GM18858 (cell line): ENCODE measurements around the gene FGFR4.
"Not testable (repeated sequence)": the region's sequence is repeated elsewhere in the genome, so short reads cannot be mapped to it uniquely, and the experiment has no call there.

ENCODE experiments used
- ATAC-seq: cut with Tn5 transposase; IDR thresholded peaks from one replicate; pipeline ENCODE4 v1.9.1; 2021; ENCODE audit not compliant: unreplicated experiment

Gene FGFR4

DNA sequence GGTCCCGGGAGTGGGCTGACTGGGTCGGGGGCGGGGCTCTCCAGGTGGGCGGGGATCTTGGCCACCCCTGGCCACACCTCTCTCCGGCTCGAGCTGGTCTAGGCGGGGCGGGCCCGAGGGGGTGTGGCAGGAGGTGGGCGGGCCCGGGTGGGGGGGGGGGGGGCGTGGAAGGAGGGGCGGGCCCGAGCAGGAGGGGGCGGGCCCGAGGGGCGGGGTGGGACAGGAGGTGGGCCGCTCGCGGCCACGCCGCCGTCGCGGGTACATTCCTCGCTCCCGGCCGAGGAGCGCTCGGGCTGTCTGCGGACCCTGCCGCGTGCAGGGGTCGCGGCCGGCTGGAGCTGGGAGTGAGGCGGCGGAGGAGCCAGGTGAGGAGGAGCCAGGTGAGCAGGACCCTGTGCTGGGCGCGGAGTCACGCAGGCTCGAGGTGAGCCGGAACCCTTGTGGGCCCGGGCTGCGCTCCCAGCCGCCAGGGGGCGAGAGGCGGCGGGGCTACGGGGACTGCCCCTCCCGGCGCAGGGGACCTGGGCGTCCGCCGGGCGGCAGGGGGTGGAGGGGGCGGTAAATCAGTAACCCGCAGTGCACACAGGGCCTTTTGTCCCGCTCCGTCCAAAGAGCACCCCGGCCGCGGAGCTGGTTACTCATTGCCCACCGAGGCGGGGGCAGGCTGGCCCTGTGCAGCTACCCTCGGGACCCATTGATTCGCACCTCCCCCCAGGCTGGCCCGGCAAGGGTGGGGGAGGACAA is at the start of gene FGFR4:
Gene FGFR4 (plus strand): TSS at position 262 of the 744 bp plus-strand sequence. CDS start 2,688 bp downstream, outside the sequence.
- ATAC-seq: no peak

DNA sequence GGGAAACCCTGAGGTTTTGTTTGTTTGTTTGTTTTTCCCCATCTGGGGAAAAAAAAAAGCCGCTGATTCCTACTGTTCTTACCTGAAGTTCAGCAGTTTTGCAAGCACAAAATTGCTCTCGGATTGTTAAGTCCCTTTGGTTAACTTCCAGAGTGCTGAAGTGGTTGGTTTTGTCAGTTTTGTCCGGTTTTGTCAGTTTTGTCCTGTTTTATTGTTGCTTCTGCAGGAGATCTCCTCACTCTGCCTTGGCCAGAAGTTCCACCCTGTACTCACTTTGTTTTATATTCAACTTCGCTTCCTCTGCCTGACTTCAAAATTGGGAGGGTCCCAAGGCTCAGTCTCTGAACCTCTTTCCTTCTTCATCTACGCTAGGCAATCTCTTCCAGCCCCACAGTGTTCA is 49.8 kb upstream of the FGFR4 start:
- ATAC-seq: no peak

DNA sequence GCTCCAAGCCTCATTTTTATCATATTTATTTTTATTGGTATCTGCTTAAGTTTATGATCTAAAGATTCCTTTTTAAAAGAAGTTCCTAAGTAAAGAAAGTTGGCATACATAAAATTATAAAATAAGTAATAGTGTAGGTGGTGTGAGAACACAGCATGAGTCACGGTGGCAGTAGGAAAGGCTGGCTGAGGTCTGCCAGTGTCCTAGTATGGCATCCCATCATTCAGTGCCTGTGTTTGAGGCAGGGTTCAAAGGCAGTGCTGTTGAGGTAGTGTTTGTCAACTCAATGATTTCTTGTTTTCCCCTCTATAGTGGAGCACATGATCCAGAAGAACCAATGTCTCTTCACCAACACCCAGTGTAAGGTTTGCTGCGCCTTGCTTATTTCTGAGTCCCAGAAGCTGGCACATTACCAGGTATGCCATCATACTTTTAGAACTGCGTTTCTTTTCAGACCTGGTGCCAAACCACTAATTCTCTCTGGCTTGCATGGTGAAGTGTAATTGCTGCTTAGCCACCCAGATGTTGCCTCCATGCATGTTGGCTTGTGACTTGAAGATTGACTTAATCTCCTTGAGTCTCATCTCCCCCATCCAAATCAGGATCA is 45.8 kb upstream of the FGFR4 start:
- ATAC-seq: no peak

DNA sequence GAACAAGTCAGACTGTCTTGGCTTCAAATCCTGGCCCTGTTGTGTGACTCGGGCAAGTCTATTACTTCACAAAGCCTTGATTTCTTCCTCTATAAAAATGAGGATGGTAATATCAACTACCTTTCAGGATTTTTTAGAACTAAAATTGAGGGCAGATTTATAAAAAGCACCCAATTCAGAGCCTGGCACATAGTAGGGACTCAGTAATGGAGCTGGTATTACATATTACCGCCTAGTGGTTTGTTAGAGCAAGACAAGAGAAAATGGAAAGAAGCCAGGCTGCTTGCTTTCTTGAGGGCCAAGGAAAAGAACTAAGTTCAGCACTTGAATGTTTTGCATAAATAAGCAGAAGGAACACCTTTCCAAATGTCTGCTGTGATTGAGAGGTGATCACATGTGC is 44.8 kb upstream of the FGFR4 start:
- ATAC-seq: no peak

DNA sequence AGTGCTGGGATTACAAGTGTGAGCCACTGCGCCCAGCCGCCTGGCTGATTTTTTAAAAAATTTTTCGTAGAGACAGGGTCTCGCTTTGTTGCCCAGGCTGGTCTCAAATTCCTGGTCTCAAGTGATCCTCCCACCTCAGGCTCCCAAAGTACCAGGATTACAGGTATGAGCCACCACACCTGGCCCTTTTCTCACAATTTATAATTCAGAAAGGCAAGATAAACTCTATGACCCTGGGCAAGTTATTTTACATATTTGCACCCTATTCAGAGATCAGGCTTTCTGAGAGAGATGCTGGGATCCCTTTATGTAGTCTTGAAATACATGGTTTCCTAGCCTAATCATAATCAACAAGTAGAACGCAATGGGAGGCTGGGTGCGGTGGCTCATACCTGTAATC is 43.6 kb upstream of the FGFR4 start:
- no peak for ATAC-seq

DNA sequence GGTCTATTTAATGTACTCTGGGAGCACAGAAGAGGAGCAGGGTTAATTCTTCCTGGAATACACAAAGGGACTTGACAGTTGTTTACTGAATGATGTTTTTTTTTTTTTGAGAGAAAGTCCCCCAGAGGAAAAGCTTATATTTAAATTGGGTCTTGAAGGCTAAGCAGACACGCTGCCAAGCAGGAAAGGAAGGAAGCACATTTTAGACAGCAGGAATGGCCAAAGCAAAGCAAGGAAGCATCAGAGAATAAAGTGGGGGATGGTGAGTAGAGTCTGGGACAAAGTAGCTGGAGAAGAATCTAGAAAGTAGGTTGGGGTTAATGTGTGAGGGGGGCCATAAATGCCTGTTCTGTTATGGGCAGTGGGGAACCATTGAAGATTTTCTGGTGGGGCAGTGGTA is 42.8 kb upstream of the FGFR4 start:
- ATAC-seq: no peak

DNA sequence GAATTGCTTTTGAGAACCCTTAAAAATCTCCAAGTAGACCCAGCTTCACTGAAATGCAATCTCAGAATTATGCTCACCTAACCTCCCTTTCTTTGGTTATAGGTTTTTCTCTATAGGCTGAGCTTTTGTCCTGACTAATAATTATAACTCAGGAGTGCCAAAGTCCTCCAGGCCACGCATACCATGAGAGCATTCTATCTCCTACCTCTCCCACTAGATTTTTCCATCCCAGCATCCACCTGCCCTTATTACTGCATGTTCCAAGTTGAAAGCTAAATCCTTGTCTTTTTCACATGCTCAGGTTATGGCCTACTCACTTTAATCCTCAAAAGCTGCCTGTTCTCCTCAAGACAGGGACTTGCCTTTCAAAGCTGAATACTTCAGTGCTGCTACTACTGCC is 42.1 kb upstream of the FGFR4 start:
- ATAC-seq: no peak

DNA sequence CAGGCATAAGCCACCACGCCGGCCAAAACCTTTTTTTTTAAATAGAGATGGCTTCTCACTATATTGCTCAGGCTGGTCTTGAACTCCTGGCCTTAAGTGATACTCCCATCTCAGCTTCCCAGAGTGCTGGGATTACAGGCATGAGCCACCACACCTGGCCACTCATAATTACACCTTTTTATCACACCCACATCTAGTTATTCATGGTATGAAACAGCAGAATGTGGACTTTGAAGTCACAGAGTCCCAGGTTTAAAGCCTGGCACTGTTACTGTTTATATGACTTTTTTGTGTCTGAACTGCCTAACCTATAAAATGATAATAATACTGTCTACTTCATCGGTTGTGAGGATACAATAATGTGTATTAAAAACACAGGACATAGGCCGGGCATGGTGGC is 41.1 kb upstream of the FGFR4 start:
- ATAC-seq: no peak

DNA sequence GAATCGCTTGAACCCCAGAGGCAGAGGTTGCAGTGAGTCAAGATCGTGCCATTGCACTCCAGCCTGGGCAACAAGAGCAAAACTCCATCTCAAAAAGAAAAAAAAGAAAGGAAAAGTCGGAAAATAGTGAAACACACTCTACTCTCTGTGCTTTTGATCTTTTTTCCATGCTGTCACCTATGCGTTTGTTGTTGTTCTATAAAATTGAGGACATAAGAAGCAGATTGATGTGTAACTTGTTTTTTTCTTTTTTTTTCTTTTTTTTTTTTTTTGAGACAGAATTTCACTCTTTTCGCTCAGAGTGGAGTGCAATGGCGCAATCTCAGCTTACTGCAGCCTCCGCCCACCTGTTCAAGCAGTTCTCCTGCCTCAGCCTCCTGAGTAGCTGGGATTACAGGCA is 38.2 kb upstream of the FGFR4 start:
- ATAC-seq: not testable (repeated sequence)

DNA sequence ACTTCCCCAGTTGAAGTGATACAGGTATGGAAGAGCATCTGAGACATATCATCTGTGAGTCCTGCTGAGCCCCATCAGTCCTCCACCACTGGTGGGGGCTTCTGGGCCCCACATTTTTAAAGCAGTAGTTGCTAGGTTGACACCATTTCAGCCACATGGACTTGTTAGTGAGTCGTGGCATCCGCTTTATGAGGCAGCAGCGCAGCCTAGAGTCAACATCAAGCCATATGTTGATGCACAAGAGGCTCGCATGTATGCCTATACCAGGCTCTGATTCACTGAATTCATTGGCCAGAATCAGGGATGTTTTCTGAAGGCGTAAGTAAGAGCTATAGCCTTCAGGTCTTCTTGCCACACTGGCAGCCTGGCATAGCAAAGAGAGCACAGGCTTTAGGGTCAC is 37.4 kb upstream of the FGFR4 start:
- no peak for ATAC-seq

DNA sequence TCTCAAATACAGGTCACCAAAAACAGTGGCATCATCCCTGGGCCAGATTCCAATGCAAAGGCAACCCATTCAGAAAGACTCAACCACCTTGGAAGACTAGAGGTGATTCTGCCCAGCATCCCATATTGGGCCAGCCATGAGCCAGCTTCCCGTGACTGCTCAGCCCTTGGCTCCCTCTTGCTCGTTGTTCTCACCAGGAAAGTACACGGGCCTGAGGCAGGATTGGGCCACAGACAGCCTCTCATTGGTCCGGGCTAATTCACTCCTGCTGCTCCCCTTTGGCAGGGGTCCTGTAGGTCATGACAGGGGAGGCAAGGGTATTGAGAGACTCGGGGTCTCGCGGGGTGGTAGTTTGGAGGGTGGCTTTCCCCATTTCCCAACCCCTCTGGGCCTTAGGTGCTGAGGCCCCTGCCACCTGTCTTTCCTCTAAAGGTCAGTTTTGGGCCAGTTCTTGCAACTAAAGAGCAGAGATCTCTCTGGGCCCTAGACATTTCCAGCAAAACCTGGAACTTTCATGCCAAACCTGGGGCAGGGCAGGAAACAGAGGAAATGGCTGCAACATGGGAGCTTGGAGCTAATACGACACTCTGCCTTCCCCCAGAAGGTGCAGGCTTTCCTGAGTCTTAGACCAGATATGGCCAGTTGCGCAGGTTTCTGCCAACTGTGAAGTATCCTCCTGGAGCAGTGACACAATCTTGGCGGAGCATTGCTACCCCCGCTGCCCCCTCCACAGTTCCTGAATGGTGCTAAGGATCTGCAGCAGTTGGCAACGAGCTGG is 22.0 kb upstream of the FGFR4 start:
- no peak for ATAC-seq

DNA sequence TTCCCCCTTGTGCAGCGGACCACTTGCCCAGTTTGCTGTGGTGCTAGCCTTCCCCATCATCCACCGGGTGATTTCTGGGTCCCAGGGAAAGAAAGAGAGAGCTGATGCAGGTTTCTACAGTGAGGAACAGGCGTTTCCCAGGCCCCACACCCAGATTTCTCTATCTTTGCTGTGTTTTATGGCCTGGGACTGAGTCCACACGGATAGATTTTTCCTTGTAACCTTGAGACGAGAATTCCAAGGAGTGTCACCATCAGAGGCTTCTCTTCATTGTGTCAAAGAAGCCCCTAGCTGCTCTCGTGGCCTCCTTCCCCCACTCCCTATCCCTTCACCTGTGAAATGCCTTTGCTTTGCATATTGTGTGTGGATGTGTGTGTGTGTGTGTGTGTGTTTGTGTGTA is 21.2 kb upstream of the FGFR4 start:
- no peak for ATAC-seq

DNA sequence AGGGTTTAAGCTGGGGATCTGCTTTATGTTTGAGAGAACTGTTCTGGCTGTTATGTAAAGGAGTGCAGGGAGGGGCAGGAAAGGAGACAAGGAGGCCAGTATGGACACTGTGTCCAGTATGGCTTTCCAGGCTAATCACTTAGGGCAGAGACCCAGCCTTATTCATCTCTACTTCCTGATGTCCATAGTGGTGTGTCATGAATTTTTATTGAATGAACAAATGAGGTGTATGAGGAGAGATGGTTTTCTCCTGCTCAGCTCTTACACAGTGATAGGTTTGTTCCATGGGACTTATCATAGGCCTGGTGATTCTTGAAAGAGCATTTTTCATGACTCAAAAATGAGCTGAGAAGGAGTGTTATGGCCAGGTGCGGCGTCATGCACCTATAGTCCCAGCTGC is 20.5 kb upstream of the FGFR4 start:
- ATAC-seq: no peak

DNA sequence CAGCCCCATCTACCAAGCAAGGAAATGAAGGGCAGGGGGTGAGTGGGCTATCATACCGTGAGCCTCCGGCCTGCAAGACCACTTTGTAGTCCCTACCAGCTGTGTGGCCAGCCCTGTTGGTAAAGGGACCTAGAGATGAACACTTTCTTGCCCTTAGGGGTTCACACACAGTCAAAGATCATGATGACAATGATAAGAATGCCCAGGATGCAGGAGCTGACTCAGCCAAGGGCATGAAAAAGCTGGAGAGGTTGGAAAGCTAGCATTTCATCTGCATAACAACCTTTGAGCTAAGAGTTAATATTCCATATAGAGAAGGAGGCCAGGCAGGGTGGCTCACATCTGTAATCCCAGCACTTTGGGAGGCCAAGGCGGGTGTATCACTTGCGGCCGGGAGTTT is 19.2 kb upstream of the FGFR4 start:
- ATAC-seq: no peak

DNA sequence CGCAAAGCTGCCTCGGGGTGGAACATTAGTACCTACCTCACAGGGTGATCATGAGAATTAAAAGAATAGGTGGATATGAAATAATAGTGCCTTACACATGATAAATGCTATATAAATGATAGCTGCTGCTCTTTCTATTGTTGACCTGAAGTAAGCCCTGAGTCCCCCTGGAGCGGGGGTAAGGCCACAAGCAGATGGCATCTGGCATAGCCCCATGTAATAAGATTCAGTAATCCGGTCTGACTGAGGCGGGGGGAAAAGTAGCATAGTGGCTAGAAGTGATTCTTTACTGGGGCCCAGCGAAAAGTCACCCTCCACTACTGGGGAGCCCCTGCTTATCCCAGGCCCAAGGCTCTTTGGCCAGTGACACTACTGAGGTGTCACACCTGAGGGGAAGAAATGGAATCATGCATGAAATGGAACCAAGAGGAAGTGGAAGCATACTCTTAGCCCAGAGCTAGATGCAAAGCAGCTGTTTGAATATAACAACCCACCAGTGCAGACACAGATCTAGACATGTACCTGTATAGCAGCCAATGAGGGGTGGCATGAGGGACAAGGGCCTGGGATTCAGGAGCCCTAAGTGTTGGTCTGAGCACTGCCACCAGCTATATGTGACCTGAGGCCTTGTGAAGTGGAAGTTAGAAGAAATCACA is 16.1 kb upstream of the FGFR4 start:
- ATAC-seq: no peak

DNA sequence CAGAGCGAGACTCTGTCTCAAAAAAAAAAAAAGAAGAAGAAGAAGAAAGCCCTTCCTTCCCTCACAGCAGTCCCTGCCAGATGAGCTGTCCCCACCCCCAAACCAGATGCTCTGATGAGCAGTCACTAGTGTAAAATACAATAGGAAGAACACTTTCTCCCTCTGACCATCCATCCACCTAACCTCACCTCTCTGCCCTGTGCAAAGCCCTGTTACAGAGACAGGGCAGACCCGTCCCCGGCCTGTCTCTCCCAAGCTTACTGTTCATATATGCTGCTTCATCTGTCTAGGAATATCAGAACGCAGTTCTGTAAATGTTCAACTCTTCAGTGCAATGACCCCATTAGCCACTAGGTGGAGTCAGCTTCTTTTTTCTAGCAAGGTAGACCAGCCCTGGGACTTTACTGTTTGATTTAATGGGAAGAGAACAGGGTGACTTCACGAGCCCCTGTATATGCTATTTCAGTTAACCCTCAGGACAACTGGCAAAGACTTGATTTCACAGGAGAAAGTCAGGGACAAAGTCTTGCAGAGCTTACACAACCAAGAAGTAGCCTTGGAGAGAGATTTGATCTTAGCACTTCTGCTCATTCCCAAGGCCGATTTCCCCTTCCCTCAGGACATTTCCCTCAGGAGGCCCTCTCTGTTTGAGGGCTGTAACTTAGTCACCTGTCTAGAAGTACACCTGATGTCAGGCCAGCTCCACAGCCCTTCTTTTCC is 14.9 kb upstream of the FGFR4 start:
- ATAC-seq: peak; percentile 55

DNA sequence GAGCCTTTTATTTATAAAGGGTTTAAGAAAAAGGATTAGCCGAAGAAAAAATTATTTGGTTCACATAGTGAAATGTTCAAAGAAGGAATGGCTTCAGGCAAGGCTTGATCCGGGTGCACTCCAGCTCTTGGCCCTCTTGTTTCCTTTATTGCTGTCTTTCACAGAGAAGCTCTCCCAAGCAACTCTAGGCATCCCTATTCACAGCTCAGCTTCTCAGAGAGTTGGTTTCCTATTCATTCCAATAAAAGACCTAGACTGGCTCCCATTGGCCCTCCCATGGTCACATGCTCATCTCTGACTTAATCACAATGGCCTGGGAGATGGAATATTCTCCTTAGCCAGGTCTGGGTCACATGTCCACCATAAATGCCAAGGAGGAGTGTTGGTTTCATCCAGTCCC is 9.4 kb upstream of the FGFR4 start:
- no peak for ATAC-seq

DNA sequence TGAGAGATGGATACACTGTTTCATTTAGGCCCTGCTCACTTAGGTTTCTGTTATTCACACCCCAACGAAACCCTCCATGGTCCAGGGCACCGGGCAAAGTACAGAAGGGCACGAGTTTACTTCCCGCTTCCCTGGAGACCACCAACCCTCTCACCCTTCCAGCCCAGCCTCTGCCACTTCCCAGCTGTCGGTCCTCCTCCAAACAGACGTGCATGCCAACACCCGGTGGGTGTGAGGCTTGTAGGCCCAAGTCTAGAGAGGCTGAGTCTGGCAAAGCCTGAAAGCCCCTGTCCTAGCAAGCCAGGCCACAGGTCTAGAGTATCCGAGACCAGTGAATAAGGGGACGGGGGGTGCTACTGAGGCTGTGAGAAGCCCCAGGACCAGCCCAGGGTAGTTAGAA is 7.1 kb upstream of the FGFR4 start:
- no peak for ATAC-seq

DNA sequence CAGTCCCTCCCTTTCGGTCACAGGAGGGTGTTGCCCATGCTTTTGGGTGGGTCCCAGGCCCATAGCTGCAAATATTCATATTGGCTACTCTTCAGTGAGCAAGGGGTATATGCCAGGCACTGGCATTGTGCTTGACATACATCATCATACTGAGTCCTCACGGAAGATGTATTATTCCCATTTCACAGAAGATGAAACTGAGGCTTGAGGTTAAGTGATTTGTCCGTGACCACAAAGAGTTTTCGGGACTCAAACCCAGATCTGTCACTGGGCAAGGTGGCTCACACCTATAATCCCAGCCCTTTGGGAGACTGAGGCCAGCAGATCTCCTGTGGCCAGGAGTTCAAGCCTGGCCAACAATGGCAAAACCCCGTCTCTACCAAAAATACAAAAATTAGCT is 6.5 kb upstream of the FGFR4 start:
- no peak for ATAC-seq

DNA sequence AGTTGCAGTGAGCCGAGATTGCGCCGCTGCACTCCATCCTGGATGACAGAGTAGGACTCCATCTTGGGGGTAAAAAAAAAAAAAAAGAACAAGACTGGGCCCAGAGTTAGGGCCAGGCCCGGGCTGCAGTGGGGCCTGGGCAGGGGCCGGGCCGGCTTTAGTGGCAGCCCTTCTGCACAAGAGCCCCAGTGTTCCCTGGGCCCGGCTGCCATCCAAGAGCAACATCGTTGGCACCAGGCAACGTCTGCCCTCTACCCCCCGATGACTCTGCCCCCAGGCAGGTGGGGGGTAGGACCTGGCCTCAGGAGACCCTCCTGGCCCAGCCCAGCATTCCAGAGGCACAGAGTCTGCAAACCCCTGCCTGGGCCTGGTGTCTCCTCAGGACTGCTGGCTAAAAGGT is 4.9 kb upstream of the FGFR4 start:
- no peak for ATAC-seq

DNA sequence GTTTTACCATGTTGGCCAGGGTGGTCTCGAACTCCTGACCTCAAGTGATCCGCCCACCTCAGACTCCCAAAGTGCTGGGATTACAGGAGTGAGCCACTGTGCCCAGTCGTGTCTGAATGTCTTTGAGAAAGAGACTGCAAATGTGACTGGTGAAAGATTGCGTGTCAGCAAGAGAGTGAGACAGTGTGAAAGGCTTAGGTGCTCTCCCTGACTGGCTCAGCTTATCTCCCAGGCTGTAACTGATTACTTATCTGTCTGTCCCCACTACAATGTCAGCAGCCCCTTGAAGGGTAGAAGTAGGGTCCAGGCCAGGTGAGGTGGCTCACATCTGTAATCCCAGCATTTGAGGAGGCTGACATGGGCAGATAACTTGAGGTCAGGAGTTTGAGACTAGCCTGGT is 3.4 kb upstream of the FGFR4 start:
- no peak for ATAC-seq
